ENCODE data around the gene ZFYVE26. TPM values are rescaled to one million over a fixed set of nuclear protein-coding genes. Genes with fewer than 3 reads are reported as not detected.
"Not testable (repeated sequence)": the region's sequence is repeated elsewhere in the genome, so short reads cannot be mapped to it uniquely, and the experiment has no call there.

Gene ZFYVE26
- total RNA-seq, 1 experiment from 2014 or later, result 11.9 TPM

GRCh38 chr14:67821121-67821520 lies 4.7 kb upstream of the ZFYVE26 start:
- Mint-ChIP-seq H3K4me3 (ENCODE audit: unreplicated experiment) (peak overlapping the region; percentile 95), H3K9me3 (ENCODE audit: unreplicated experiment) (no peaks in the 10 kb centered on the region), H3K4me1 (ENCODE audit: insufficient read depth, unreplicated experiment) (peaks cover 18% of the 10 kb centered on the region), H3K27ac (ENCODE audit: low read depth, unreplicated experiment) (no peak overlapping the region), H3K36me3 (ENCODE audit: insufficient read depth, unreplicated experiment) (peaks cover 18% of the 10 kb centered on the region), H3K27me3 (ENCODE audit: insufficient read depth, unreplicated experiment) (no peaks in the 10 kb centered on the region)
- TF ChIP-seq CTCF (IDR thresholded peaks at IDR 0.05; ENCODE audit: unreplicated experiment), result no peak
- POLR2A ChIA-PET, result no interaction called here
- no peak for DNase-seq (ENCODE audit: unreplicated experiment)
- BruUV-seq (replicated peaks), result no TSS peak
- CTCF ChIA-PET, result no interaction called here
- intact Hi-C loops (cut with micrococcal nuclease), result no loop called here

GRCh38 chr14:67820428-67820971 lies 4.1 kb upstream of the ZFYVE26 start:
- CTCF ChIA-PET, result interaction anchor here (1.0 kb wide), 1 partner anchor 17 kb away, joined by 3 read pairs; no protein-coding TSS in a partner anchor
- peak; percentile 13 for DNase-seq (ENCODE audit: unreplicated experiment)
- H3K4me3 Mint-ChIP-seq (ENCODE audit: unreplicated experiment), result peak overlapping the region; percentile 95
- H3K36me3 Mint-ChIP-seq (ENCODE audit: insufficient read depth, unreplicated experiment), result peaks cover 11% of the 10 kb centered on the region
- TF ChIP-seq CTCF (IDR thresholded peaks at IDR 0.05; ENCODE audit: unreplicated experiment), result no peak
- H3K4me1 Mint-ChIP-seq (ENCODE audit: insufficient read depth, unreplicated experiment), result peaks cover 18% of the 10 kb centered on the region
- POLR2A ChIA-PET, result interaction anchor here (0.5 to 0.9 kb wide), 3 partner anchors 15 to 1588 kb away, joined by 3 to 5 read pairs (median 3); no protein-coding TSS in a partner anchor
- BruUV-seq (replicated peaks), result no TSS peak
- intact Hi-C loops (cut with micrococcal nuclease), result no loop called here
- H3K27ac Mint-ChIP-seq (ENCODE audit: low read depth, unreplicated experiment), result peak overlapping the region; percentile 80
- H3K9me3 Mint-ChIP-seq (ENCODE audit: unreplicated experiment), result no peaks in the 10 kb centered on the region
- no peaks in the 10 kb centered on the region for H3K27me3 Mint-ChIP-seq (ENCODE audit: insufficient read depth, unreplicated experiment)

- intact Hi-C loops (cut with micrococcal nuclease), result loop anchor here (5.0 kb wide), 1 partner anchor 217 kb away; the partner anchor contains the start of gene PIGH
- BruUV-seq (replicated peaks), result no TSS peak
- Mint-ChIP-seq H3K4me1 (ENCODE audit: insufficient read depth, unreplicated experiment) (peaks cover 21% of the 10 kb centered on the region), H3K27ac (ENCODE audit: low read depth, unreplicated experiment) (peak within 1 kb of the TSS; percentile 80), H3K9me3 (ENCODE audit: unreplicated experiment) (no peaks in the 10 kb centered on the region), H3K4me3 (ENCODE audit: unreplicated experiment) (peak within 1 kb of the TSS; percentile 95), H3K36me3 (ENCODE audit: insufficient read depth, unreplicated experiment) (peaks cover 6% of the 10 kb centered on the region), H3K27me3 (ENCODE audit: insufficient read depth, unreplicated experiment) (no peaks in the 10 kb centered on the region)
- TF ChIP-seq CTCF (IDR thresholded peaks at IDR 0.05; ENCODE audit: unreplicated experiment), result no peak
- ChIA-PET CTCF (interaction anchor here (1.0 kb wide), 1 partner anchor 18 kb away, joined by 3 read pairs; no protein-coding TSS in a partner anchor), POLR2A (interaction anchor here (0.5 to 0.9 kb wide), 4 partner anchors 14 to 1588 kb away, joined by 3 to 5 read pairs (median 4); no protein-coding TSS in a partner anchor)
- DNase-seq (ENCODE audit: unreplicated experiment), result peak; percentile 87
These were observed 3.4 kb upstream of the ZFYVE26 start, which contains the start of gene RAD51B for GRCh38 chr14:67819563-67820421. RAD51B (plus strand) TSS chr14:67819779.

- H3K27me3 Mint-ChIP-seq (ENCODE audit: insufficient read depth, unreplicated experiment); DNase-seq (ENCODE audit: unreplicated experiment); POLR2A ChIA-PET; BruUV-seq (replicated peaks); H3K9me3 Mint-ChIP-seq (ENCODE audit: unreplicated experiment); H3K27ac Mint-ChIP-seq (ENCODE audit: low read depth, unreplicated experiment); H3K36me3 Mint-ChIP-seq (ENCODE audit: insufficient read depth, unreplicated experiment): not testable (repeated sequence)
- Mint-ChIP-seq H3K4me3 (ENCODE audit: unreplicated experiment) (peak overlapping the region; percentile 95), H3K4me1 (ENCODE audit: insufficient read depth, unreplicated experiment) (peaks cover 29% of the 10 kb centered on the region)
- intact Hi-C loops (cut with micrococcal nuclease), result loop anchor here (5.0 kb wide), 1 partner anchor 216 kb away; the partner anchor contains the start of gene PIGH
- CTCF ChIA-PET, result interaction anchor here (0.6 to 0.7 kb wide), 3 partner anchors 199 to 1957 kb away, joined by 3 to 5 read pairs (median 4); no protein-coding TSS in a partner anchor
These were observed 2.1 kb upstream of the ZFYVE26 start for GRCh38 chr14:67818476-67818875.
